Activated naive CD4-positive, alpha-beta T cell (primary cell): ENCODE results near the gene SRP9.

Experiments
- DNase-seq, 4 experiments: peaks; one replicate each; lab custom pipeline; 2025; lab: John Stamatoyannopoulos, UW

The SRP9 gene

GRCh38 chr1:225777583-225778336 lies at the start of gene SRP9:
TSS of gene SRP9 (plus strand) at chr1:225777826. CDS start at chr1:225777941, 115 bp downstream.
- DNase-seq: peak; percentile 93 to 98 (median 93)

GRCh38 chr1:225731491-225731890 lies 46.1 kb upstream of the SRP9 start:
- no peak for DNase-seq

- DNase-seq: no peak
Measured at GRCh38 chr1:225733254-225733653, 44.4 kb upstream of the SRP9 start.

GRCh38 chr1:225735252-225736149 lies 42.1 kb upstream of the SRP9 start:
- no peak for DNase-seq

GRCh38 chr1:225736437-225737098 lies 41.1 kb upstream of the SRP9 start:
- DNase-seq: no peak

GRCh38 chr1:225737161-225737560 lies 40.5 kb upstream of the SRP9 start:
- no peak for DNase-seq

GRCh38 chr1:225737866-225738265 lies 39.8 kb upstream of the SRP9 start:
- no peak for DNase-seq

GRCh38 chr1:225738763-225739162 lies 38.9 kb upstream of the SRP9 start:
- no peak for DNase-seq

GRCh38 chr1:225739542-225740107 lies 38.0 kb upstream of the SRP9 start:
- DNase-seq: no peak

GRCh38 chr1:225744745-225745144 lies 32.9 kb upstream of the SRP9 start:
- DNase-seq: no peak

GRCh38 chr1:225745273-225745672 lies 32.4 kb upstream of the SRP9 start:
- no peak for DNase-seq

GRCh38 chr1:225746361-225747179 lies 31.1 kb upstream of the SRP9 start:
- DNase-seq: no peak

- no peak for DNase-seq
Measured at GRCh38 chr1:225747566-225747965, 30.1 kb upstream of the SRP9 start.

GRCh38 chr1:225748529-225748928 lies 29.1 kb upstream of the SRP9 start:
- DNase-seq: no peak

GRCh38 chr1:225749706-225750105 lies 27.9 kb upstream of the SRP9 start:
- DNase-seq: no peak

GRCh38 chr1:225750420-225750819 lies 27.2 kb upstream of the SRP9 start:
- no peak for DNase-seq

- DNase-seq: no peak
Measured at GRCh38 chr1:225750875-225751824, 26.5 kb upstream of the SRP9 start.

- no peak for DNase-seq
Measured at GRCh38 chr1:225752245-225752644, 25.4 kb upstream of the SRP9 start.

- DNase-seq: no peak
Measured at GRCh38 chr1:225754940-225755641, 22.5 kb upstream of the SRP9 start.
